Uterus (tissue), 4 donors: ENCODE results near the gene PPP2R3C. TPM values are rescaled to one million over a fixed set of nuclear protein-coding genes. Genes with fewer than 3 reads are reported as not detected.

Source experiments
- DNase-seq, 2 donors: peaks; one replicate each; pipeline ENCODE4 v3.0.0-alpha.2; 2019 to 2020
- H3K27ac ChIP-seq, 2 donors: fragments of 200-600 bp; sonication (generic); 1 replicate in 1 of 2; 2 replicates in 1 of 2; pipeline ENCODE4 v1.5.1; 2016 to 2018
- H3K27me3 ChIP-seq, 2 donors: fragments of 200-600 bp; sonication (generic); one replicate each; pipeline ENCODE4 v1.5.1; 2018 to 2019; ENCODE audit warnings: control low read depth in 1 of 2
- H3K36me3 ChIP-seq, 2 donors: fragments of 200-600 bp; sonication (generic); one replicate each; pipeline ENCODE4 v1.5.1; 2019; ENCODE audit warnings: control low read depth in 1 of 2
- H3K4me1 ChIP-seq, 2 donors: fragments of 200-600 bp; sonication (generic); one replicate each; pipeline ENCODE4 v1.5.1; 2018 to 2019; ENCODE audit warnings: control low read depth in 1 of 2
- H3K4me3 ChIP-seq, 2 donors: fragments of 200-600 bp; sonication (generic); 1 replicate in 1 of 2; 2 replicates in 1 of 2; pipeline ENCODE4 v1.5.1; 2018 to 2019; ENCODE audit warnings: mild to moderate bottlenecking in 1 of 2
- H3K9me3 ChIP-seq, 2 donors: fragments of 200-600 bp; sonication (generic); one replicate each; pipeline ENCODE4 v1.5.1; 2019; ENCODE audit warnings: control low read depth in 1 of 2
- POLR2A ChIP-seq, 2 donors: fragments of 450-650 bp; IDR thresholded peaks; one replicate each; pipeline ENCODE4 v1.6.1; 2016; ENCODE audit warnings: antibody characterized with exemption in 2 of 2, mild to moderate bottlenecking in 1 of 2, moderate library complexity in 1 of 2
- intact Hi-C: fragments of 100-400 bp; cut with DNase I; formaldehyde crosslinking; loops from one replicate; pipeline ENCODE4 v1.15.1; 2023; ENCODE audit warnings: low total_unique reads
- total RNA-seq, 4 donors: library from RNA; depleted of rRNA in 3 of 4; stranded (reverse); fragments of >200 nt in 3 of 4; gene quantifications; one replicate each; pipeline versions ENCODE4 v1.1.0 to v1.2.4, GENCODE V29; 2014 to 2023
- TF ChIP-seq, protein P1 (sequence below), 4 experiments: fragments of 200-600 bp in 2 of 4; fragments of 450-650 bp in 2 of 4; sonication (generic) in 2 of 4; IDR thresholded peaks; one replicate each; pipeline ENCODE4 v1.5.1; 2016 to 2019; ENCODE audit warnings: antibody characterized with exemption in 4 of 4, mild to moderate bottlenecking in 2 of 4, moderate library complexity in 1 of 4
- donor health status: DM: yes; HTN: yes; CAD: no.

PPP2R3C gene
- total RNA-seq, 4 donors from 2014 or later: 18.5 to 48.0 (median 29.4) TPM

DNA sequence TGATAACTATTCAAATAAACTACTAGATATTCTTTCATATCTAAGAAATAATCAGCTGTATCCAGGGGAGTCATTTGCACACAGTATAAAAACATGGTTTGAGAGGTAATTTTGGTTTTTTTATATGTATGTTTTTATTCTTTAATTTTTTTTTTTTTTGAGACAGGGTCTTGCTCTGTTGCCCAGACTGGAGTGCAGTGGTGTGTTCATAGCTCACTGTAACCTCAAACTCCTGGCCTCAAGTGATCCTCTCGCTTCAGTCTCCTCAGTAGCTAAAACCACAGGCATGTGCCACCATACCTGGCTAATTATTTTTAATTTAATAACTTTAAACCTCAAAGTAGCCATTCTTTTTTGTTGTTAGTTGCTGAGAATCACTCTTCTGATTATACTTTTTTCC lies 2.3 kb upstream of the PPP2R3C start:
- intact Hi-C loops: no loop called here
- TF ChIP-seq, protein P1, sequence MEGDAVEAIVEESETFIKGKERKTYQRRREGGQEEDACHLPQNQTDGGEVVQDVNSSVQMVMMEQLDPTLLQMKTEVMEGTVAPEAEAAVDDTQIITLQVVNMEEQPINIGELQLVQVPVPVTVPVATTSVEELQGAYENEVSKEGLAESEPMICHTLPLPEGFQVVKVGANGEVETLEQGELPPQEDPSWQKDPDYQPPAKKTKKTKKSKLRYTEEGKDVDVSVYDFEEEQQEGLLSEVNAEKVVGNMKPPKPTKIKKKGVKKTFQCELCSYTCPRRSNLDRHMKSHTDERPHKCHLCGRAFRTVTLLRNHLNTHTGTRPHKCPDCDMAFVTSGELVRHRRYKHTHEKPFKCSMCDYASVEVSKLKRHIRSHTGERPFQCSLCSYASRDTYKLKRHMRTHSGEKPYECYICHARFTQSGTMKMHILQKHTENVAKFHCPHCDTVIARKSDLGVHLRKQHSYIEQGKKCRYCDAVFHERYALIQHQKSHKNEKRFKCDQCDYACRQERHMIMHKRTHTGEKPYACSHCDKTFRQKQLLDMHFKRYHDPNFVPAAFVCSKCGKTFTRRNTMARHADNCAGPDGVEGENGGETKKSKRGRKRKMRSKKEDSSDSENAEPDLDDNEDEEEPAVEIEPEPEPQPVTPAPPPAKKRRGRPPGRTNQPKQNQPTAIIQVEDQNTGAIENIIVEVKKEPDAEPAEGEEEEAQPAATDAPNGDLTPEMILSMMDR (IDR thresholded peaks at IDR 0.05): no peak
- no peak for TF ChIP-seq POLR2A (IDR thresholded peaks at IDR 0.05)
- no peak overlapping the region for H3K4me3 ChIP-seq
- H3K27me3 ChIP-seq: no peaks in the 10 kb centered on the region
- H3K9me3 ChIP-seq: no peaks in the 10 kb centered on the region
- peaks cover 0 to 9% of the 10 kb centered on the region in 2 donors for H3K4me1 ChIP-seq
- DNase-seq: no peak
- no peaks in the 10 kb centered on the region for H3K36me3 ChIP-seq
- no peak overlapping the region for H3K27ac ChIP-seq

DNA sequence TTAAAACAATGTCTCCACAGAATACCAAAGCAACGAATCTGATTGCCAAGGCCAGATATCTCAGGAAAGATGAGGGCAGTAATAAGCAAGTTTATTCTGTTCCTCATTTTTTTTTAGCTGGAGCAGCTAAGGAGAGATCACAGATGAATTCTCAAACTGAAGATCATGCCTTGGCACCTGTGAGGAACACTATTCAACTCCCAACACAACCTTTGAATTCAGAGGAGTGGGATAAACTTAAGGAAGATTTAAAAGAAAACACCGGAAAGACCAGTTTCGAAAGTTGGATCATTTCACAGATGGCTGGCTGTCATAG lies 1.6 kb upstream of the PPP2R3C start:
- H3K4me3 ChIP-seq: peak overlapping the region; percentile 57 to 75
- peak overlapping the region in 1 of 2 donors; percentile 96 for H3K27ac ChIP-seq
- H3K4me1 ChIP-seq: peaks cover 0 to 9% of the 10 kb centered on the region in 2 donors
- H3K9me3 ChIP-seq: no peaks in the 10 kb centered on the region
- no peak for DNase-seq
- H3K27me3 ChIP-seq: no peaks in the 10 kb centered on the region
- TF ChIP-seq POLR2A (IDR thresholded peaks at IDR 0.05): no peak
- TF ChIP-seq, protein P1 (IDR thresholded peaks at IDR 0.05): no peak
- intact Hi-C loops: no loop called here
- no peaks in the 10 kb centered on the region for H3K36me3 ChIP-seq

DNA sequence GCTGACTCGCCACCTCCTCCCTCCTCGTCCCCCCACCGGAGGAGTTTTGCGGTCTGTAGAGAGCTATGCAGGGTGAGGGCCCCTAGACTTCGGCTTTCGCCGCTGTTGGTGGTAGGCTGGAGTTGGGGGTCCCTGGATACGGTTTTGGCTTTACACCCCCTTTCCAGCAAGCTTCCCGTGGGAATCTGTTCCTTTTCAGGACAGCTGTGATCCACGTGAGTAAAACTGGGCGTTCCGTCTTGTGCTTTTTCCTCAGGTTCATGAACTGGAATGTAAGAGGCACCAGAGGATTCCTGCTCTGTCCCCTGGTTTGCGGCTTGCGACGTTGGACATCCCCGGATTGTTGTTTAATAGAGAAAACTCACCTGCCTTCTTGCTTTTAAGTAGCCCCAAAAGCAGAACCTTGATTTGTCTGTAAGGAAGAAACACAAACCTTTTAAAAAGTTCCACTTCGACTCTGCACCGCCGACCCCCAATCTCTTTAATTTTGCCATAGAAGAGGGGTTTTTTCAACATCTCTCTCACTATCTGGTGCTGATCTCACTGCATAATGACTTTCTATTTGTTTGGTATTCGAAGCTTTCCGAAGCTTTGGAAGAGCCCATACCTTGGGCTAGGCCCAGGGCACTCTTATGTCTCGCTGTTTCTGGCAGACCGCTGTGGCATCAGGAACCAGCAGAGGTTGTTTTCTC lies 1.1 kb upstream of the PPP2R3C start:
- DNase-seq: no peak
- TF ChIP-seq POLR2A (IDR thresholded peaks at IDR 0.05): no peak
- TF ChIP-seq, protein P1 (IDR thresholded peaks at IDR 0.05): no peak
- Histone ChIP-seq H3K4me1 (peaks cover 0 to 9% of the 10 kb centered on the region in 2 donors), H3K27ac (peak overlapping the region; percentile 94 to 96), H3K4me3 (peak overlapping the region; percentile 57 to 75), H3K36me3 (no peaks in the 10 kb centered on the region), H3K9me3 (no peaks in the 10 kb centered on the region), H3K27me3 (no peaks in the 10 kb centered on the region)
- intact Hi-C loops: no loop called here

DNA sequence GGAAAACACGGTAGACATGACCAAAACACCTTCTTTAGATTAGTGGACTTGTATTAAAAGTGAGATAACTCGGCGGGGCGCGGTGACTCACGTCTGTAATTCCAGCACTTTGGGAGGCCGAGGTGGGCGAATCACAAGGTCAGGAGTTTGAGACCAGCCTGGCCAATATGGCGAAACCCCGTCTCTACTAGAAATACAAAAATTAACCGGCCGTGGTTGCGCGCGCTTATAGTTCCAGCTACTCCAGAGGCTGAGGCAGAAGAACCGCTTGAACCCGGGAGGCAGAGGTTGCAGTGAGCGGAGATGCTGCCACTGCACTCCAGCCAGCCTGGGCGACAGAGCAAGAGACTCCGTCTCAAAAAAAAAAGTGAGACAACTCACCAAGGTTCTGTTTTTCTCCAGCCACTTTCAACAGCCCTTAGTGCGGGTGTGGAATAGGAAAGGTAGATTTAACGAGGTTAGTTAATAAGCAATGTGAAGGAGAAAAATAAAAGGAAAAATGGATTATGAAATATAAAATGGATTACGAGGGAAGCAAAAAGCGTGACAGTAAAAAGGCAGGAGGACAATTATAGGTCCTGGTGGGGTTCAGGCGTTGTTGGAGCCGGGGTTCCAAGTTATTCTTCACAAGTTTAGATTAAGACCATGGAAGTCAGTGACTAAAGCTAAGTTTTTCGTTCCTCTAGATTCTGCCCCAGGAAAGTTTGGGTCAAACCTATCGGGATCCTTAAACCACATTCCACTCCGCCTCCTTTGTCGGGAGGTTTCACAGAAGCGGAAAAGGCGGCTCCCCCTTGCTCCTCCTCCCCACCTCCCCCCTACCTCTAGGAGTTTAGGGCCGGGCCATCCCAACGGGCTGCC lies 534 bp downstream of the PPP2R3C start:
- TF ChIP-seq POLR2A (IDR thresholded peaks at IDR 0.05): no peak
- TF ChIP-seq, protein P1 (IDR thresholded peaks at IDR 0.05): no peak
- intact Hi-C loops: no loop called here
- Histone ChIP-seq H3K4me3 (peak overlapping the region; percentile 57 to 75), H3K9me3 (no peaks in the 10 kb centered on the region), H3K27ac (peak overlapping the region; percentile 94 to 96), H3K4me1 (peaks cover 0 to 9% of the 10 kb centered on the region in 2 donors), H3K27me3 (no peaks in the 10 kb centered on the region), H3K36me3 (no peaks in the 10 kb centered on the region)
- peak in 1 of 2 donors; percentile 18 for DNase-seq

DNA sequence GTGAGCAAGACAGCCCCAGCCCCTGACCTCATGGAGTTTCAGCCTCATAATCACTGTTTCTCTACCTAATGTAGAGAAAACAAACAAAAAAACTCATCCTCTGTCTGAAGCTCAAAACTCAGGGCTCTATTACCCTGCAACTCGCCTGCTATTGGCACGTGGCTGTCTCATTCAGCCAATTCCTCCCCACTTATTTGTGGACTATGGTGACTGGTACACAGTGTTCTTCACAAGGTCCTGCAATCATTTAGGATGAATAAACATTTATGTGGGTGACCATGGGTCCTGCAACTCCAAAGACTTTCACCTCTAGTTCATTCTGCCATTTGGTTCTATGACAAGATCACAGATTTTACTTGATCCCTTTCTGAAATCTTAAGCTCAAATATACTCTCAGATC lies 4.7 kb downstream of the PPP2R3C start:
- intact Hi-C loops: no loop called here
- Histone ChIP-seq H3K4me3 (no peak overlapping the region), H3K36me3 (no peaks in the 10 kb centered on the region)

More for the DNA sequence above, 4.7 kb downstream of the PPP2R3C start:
- Histone ChIP-seq H3K27ac (no peak overlapping the region), H3K9me3 (no peaks in the 10 kb centered on the region), H3K4me1 (no peaks in the 10 kb centered on the region), H3K27me3 (no peaks in the 10 kb centered on the region)
- TF ChIP-seq POLR2A (IDR thresholded peaks at IDR 0.05): no peak
- TF ChIP-seq, protein P1 (IDR thresholded peaks at IDR 0.05): no peak
- no peak for DNase-seq
